Activated CD4-positive, CD25-positive, alpha-beta regulatory T cell treated with anti-CD3 and anti-CD28 coated beads, Interleukin-2, amount 50 U/mL, for 72 hours (primary cell): Measurements from ENCODE around the gene C20orf96.

Experiments used
- DNase-seq: peaks from one replicate; pipeline ENCODE4 v3.0.0; 2021

The C20orf96 gene

GRCh38 chr20:312067-312466 is 21.5 kb upstream of the C20orf96 start:
- DNase-seq = no peak

- DNase-seq = no peak
These were observed 21.1 kb upstream of the C20orf96 start for GRCh38 chr20:311609-312008.

GRCh38 chr20:310645-311044 is 20.1 kb upstream of the C20orf96 start:
- DNase-seq = no peak

- peak; percentile 85 for DNase-seq
These were observed 19.5 kb upstream of the C20orf96 start for GRCh38 chr20:309841-310644.

- DNase-seq = no peak
These were observed 18.8 kb upstream of the C20orf96 start for GRCh38 chr20:309306-309840.

- no peak for DNase-seq
These were observed 18.0 kb upstream of the C20orf96 start for GRCh38 chr20:308427-309038.

GRCh38 chr20:305745-306144 is 15.2 kb upstream of the C20orf96 start:
- no peak for DNase-seq

GRCh38 chr20:301886-302848 is 11.6 kb upstream of the C20orf96 start:
- no peak for DNase-seq

- no peak for DNase-seq
These were observed 9.9 kb upstream of the C20orf96 start for GRCh38 chr20:300345-300990.

- DNase-seq = no peak
These were observed 8.3 kb upstream of the C20orf96 start for GRCh38 chr20:298776-299391.

- DNase-seq = peak; percentile 59
These were observed 7.6 kb upstream of the C20orf96 start for GRCh38 chr20:297925-298775.

- peak; percentile 81 for DNase-seq
These were observed 6.8 kb upstream of the C20orf96 start, which contains the start of gene ZCCHC3 for GRCh38 chr20:297098-297924. ZCCHC3 (plus strand) TSS chr20:297570; CDS start chr20:297587, 17 bp downstream.

GRCh38 chr20:295804-296203 is 5.3 kb upstream of the C20orf96 start:
- no peak for DNase-seq

GRCh38 chr20:294602-295001 is 4.1 kb upstream of the C20orf96 start:
- no peak for DNase-seq

- no peak for DNase-seq
These were observed 862 bp downstream of the C20orf96 start for GRCh38 chr20:289693-290083.

- no peak for DNase-seq
These were observed 1.4 kb downstream of the C20orf96 start for GRCh38 chr20:288956-289692.

GRCh38 chr20:286508-286907 is 4.0 kb downstream of the C20orf96 start:
- DNase-seq = no peak

- no peak for DNase-seq
These were observed 6.4 kb downstream of the C20orf96 start for GRCh38 chr20:284172-284571.
